GM21360 (cell line): ENCODE data around the gene MRPS9.
A peak's percentile ranks its signal among the peaks of the same experiment; 100 is the strongest.

ENCODE experiments used
- ATAC-seq: cut with Tn5 transposase; IDR thresholded peaks from one replicate; pipeline ENCODE4 v1.9.1; 2021; ENCODE audit warnings: mild to moderate bottlenecking, moderate library complexity; ENCODE audit not compliant: unreplicated experiment

Gene MRPS9

GRCh38 chr2:105037572-105038382 is at the start of gene MRPS9:
Gene MRPS9 (plus strand): TSS chr2:105038069. CDS start chr2:105038093, 24 bp downstream.
- ATAC-seq: peak; percentile 99

DNA sequence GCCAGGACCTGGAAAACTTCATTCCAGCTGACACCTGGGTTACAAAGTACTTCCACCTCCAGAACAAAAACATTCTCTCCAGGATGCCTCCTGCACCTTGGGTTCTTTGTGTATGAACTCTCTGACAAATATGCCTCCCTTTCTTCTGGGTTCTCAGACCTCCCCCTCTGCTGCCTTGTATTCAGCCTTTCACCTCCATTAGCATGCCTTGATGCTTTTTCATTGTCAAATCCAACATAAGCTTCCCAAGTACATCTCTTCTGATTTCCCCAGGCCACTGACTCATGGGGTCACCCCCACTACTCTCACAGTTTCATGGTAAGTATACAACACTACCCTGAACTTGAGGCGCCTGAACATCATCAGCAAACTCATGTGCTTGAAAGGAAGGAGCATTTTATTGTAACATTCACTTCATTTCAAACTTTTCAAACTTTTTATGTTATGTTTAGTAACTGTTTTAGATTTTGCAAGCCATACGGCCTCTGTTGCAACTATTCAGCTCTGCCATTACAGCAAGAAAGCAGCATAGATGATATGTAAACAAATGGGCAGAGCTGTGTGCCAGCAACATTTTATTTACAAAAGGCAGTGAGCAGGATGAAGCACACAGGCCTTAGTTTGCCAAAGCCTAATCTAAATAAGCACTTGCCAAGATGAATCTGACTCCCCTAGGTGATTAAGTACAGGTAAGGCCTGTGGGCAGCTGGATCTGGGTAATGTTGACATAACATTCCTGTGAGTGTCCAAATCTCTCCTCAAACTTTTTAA is 32.5 kb upstream of the MRPS9 start:
- no peak for ATAC-seq

DNA sequence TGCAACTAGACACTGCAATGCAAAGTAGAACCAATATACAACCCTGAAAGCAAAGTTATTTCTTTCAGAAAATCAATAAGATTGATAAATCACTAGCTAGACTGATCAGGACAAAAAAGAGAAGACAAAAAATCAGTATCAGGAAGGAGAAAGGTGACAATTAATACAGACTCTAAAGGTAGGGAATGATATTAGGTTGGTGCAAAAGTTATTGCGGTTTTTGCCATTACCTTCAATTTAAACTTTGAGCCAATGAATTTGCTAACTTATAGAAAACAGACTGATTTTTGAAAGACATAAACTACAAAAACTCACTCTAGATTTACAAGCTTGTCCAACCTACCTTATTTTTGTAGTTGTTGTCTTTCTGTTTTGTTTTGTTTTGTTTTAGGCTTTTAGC is 30.5 kb upstream of the MRPS9 start:
- ATAC-seq: no peak

GRCh38 chr2:105032476-105032875 is 5.4 kb upstream of the MRPS9 start:
- no peak for ATAC-seq

- ATAC-seq: no peak
These were observed 3.7 kb upstream of the MRPS9 start for GRCh38 chr2:105034170-105034569.

- ATAC-seq: peak; percentile 6
These were observed 653 bp downstream of the MRPS9 start for GRCh38 chr2:105038383-105039061.

DNA sequence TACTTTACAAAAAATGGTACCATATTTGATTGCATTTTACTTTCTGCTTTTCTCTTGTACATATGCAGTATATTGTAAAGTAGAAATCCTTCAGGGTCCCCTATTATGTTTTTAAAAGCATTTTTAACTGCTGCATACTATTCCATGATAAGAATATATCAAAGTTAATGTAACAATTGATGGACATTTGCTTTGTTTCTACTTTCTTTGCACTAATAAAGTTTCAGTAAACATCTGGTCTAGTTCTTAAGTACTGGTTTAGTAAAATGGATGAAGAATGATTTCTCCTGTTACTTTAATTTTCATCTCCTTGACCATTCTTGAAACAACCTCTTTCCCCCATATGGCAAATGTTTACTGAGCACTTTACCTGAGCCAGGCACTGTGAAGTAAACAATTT is 1.7 kb downstream of the MRPS9 start:
- ATAC-seq: no peak

DNA sequence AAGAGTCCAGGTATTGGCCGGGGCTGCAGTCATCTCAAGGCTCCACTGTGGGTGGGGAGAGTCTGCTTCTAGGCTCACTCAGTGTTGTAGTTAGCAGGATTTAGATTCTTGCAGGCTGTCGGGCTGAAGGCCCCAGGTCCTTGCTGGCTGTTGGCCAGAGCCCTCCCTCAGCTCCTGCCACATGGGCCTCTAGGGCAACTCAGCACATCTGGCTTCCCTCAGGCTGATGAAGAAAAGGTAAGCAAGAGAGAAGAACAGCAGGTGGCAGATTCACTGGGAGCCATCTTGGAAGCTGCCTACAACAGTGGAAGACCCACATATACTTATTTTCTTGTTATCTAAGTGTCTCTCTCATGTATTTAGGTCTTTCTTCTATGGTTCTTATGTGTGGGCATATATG is 4.3 kb downstream of the MRPS9 start:
- no peak for ATAC-seq

- no peak for ATAC-seq
These were observed 14.9 kb downstream of the MRPS9 start for GRCh38 chr2:105052773-105053172.

DNA sequence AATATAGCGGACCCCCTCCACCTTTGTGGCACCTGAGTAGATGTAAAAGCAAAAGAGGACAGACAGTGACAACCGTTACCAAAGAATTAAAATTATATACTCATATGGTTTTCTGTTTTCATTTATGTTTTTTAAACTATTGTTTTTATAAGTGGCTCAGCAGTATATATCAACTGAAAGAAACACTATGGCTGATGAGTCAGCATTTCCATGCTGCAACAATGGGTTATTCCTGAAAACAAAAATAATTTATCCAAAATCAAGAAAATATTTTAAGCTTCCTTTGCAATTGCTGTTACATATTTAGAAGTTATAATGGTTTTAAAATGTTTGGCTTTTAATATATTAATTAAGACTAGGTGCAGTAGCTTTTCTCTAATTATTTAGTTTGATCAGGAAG is 17.7 kb downstream of the MRPS9 start:
- ATAC-seq: no peak

- ATAC-seq: no peak
These were observed 18.4 kb downstream of the MRPS9 start for GRCh38 chr2:105056245-105056644.

DNA sequence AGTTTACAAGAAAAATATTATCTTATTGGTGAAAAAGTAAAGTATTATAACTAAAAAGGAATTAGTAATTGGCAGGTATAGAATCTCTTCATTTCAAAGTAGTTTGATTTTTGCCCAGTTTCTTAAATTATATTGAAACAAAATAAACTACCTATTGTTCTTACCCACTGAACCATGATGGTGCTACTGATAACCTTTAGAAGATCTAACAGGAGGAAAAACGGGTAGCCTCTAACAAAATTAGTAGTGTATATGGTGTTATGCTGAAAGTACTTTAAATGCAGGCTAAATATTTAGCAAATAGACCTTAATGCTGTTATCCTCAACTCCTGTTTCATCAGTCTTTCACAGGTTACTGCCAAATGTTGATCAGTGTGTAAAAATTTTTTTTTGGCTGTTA is 19.1 kb downstream of the MRPS9 start:
- ATAC-seq: no peak

DNA sequence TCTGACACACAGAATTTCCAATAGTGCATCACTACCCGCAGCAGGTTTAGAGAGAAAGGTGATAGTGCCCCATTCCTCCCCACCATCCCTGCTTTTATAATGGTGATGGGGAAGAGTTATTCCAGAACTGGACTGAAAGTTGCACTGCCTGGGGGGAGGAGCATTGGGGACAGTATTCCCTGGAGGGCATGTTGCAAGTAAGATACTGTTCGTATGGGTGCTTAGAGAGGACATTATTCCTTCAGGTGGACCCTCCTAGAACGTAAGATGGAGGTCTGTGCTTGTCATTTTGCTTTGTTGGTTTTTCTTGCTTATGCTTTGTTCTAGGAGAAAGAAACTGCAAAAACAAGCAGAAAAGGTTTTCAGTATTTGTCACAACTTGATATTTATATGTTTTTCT is 23.7 kb downstream of the MRPS9 start:
- no peak for ATAC-seq

- ATAC-seq: no peak
These were observed 24.3 kb downstream of the MRPS9 start for GRCh38 chr2:105062158-105062557.

DNA sequence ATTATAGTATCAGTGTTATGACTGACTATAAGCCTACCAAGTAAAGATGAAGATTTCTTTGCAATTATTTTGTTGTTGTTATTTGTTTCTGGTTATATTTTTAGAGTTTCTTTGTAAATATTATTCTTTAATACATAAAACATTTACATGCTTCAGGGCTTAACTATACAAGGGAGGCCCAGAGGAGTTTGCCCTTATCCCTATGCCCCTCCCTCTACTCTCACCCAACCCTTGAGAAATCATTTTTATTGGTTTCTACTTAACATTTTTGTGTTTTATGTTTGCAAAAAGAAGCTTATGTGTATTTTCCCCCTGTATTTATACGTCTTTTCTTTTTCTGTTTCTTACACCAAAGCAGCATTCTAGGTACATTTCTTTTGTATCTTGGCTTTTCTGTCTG is 30.5 kb downstream of the MRPS9 start:
- ATAC-seq: no peak

GRCh38 chr2:105068875-105069274 is 31.0 kb downstream of the MRPS9 start:
- ATAC-seq: no peak

DNA sequence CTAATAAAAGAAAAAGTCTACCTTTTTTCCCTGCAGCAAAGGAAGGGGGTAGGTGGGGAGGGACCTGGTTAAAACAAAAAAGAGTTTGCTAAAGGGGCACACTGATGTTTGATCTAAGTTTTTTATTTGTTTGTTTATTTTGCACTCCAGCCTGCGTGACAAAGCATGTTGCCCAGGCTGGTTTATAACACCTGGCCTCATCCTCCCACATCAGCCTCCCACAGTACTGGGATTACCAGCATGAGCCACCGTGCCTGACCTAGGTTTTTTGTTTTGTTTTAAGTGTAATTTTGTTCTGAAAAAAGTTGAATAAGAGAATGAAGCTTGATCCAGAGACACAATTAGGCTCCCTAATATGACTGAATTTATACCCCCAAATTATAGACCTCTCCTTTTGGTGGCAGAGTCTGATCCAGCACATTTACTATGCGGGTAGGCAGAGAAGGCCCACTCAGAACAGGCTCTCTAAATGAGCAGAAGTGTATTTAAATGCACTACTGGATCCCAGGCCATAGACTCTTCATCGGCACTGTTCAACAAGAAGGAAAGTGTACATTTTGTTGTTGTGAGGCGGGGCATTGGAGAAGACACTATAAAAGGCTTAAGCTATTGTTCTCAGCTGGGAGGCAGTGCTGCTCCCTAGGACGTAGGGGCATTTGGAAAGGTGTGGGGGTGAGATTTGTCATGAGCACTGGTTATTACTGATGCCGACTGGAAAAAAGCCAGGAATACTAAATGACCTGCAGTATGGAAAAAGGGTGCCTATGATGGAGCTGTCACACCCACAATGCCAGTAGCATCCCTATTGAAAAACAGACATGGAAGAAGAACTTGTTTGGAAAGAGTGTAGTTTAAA is 32.4 kb downstream of the MRPS9 start:
- no peak for ATAC-seq

- no peak for ATAC-seq
These were observed 33.5 kb downstream of the MRPS9 start for GRCh38 chr2:105071379-105071778.

GRCh38 chr2:105072039-105072438 is 34.2 kb downstream of the MRPS9 start:
- peak; percentile 87 for ATAC-seq

DNA sequence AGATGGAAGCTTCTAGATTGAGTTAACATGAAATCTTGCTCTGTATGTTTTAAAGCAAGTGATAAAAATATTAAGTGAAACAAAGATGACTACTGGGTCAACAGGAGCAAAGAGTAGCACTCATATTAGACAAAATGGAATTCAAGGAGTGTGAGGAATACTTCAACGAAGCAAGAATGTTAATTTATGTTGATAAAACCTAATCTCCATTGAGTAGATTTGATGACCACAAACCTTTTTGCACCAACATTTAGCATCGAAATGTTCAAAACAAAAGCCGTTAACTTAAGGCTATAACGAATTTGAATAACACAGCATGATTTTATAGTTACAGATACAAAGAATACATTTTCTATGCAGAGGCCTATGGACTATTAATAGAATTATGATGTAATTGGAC is 35.7 kb downstream of the MRPS9 start:
- ATAC-seq: no peak

DNA sequence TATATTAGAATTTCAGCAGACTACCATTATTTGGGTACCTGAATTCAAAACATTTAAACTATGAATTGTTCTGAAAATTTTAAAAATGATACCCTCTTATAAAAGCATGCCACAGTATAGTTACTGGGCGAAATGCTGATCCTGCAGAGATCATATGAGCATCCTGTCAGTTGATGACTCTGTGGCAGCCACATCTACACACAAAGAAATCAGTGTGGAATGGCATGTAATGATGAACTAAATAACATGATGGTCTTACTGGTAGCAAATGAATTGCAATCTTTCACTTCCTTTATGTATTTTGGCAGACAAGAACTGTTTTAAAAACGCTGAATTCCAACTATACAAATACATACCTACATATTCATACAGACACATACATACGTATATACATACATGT is 38.3 kb downstream of the MRPS9 start:
- ATAC-seq: no peak
